Ishikawa (cell line): ENCODE data around the gene MICAL3.

ENCODE experiments used
- CEBPB ChIP-seq: IDR thresholded peaks from 2 replicates; pipeline ENCODE4 v1.6.1; 2012
- CREB1 ChIP-seq: IDR thresholded peaks from 2 replicates; pipeline ENCODE4 v1.6.1; 2012; ENCODE audit warnings: low read depth
- EGR1 ChIP-seq: IDR thresholded peaks from 2 replicates; pipeline ENCODE4 v1.6.1; 2012
- EP300 ChIP-seq: IDR thresholded peaks from 2 replicates; pipeline ENCODE4 v1.6.1; 2012; ENCODE audit warnings: borderline replicate concordance
- FOXM1 ChIP-seq: IDR thresholded peaks from 2 replicates; pipeline ENCODE4 v1.6.1; 2012; ENCODE audit warnings: low read depth, borderline replicate concordance
- NFIC ChIP-seq: IDR thresholded peaks from 2 replicates; pipeline ENCODE4 v1.6.1; 2012
- RAD21 ChIP-seq: IDR thresholded peaks from 2 replicates; pipeline ENCODE4 v1.6.1; 2012; ENCODE audit warnings: low read depth
- TAF1 ChIP-seq: IDR thresholded peaks from 2 replicates; pipeline ENCODE4 v1.6.1; 2012; ENCODE audit warnings: low read depth, mild to moderate bottlenecking
- TCF12 ChIP-seq: IDR thresholded peaks from 2 replicates; pipeline ENCODE4 v1.6.1; 2012; ENCODE audit warnings: low read depth
- TEAD4 ChIP-seq: IDR thresholded peaks from 2 replicates; pipeline ENCODE4 v1.6.1; 2012
- YY1 ChIP-seq: IDR thresholded peaks from 2 replicates; pipeline ENCODE4 v1.6.1; 2012; ENCODE audit warnings: low read depth
- ZBTB7A ChIP-seq: IDR thresholded peaks from 2 replicates; pipeline ENCODE4 v1.6.1; 2012; ENCODE audit warnings: low read depth
- TF ChIP-seq, protein P1 (sequence below): IDR thresholded peaks from 2 replicates; pipeline ENCODE4 v1.6.1; 2012
- TF ChIP-seq, protein P2 (sequence below): IDR thresholded peaks from 2 replicates; pipeline ENCODE4 v1.6.1; 2012
- TF ChIP-seq, protein P3 (sequence below): IDR thresholded peaks from 2 replicates; pipeline ENCODE4 v1.6.1; 2012; ENCODE audit warnings: low read depth, mild to moderate bottlenecking

Gene MICAL3

DNA sequence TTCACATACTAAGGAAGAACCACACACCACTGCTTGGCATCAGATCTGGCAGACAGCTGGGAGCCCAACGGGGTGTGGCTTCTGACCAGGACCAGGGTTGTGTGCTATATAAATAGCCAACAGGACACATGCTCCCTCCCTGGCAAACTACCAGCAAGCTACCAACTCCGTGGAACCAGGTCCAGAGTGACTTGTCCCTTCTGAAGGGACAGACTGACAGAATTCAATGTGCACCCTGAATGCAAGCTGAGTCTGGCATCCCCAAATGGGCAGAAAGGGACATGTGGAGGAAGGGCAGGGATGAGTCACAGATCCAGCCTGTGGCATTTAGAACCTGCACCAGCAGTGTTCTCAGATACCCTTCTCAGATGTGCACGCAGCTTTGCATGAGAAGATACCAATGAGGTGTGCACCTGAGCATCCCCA is 92.9 kb downstream of the MICAL3 start:
- no peak for TF ChIP-seq CEBPB
- TF ChIP-seq TEAD4: no peak
- TF ChIP-seq, protein P1, sequence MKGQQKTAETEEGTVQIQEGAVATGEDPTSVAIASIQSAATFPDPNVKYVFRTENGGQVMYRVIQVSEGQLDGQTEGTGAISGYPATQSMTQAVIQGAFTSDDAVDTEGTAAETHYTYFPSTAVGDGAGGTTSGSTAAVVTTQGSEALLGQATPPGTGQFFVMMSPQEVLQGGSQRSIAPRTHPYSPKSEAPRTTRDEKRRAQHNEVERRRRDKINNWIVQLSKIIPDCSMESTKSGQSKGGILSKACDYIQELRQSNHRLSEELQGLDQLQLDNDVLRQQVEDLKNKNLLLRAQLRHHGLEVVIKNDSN: no peak
- TF ChIP-seq TCF12: no peak
- no peak for TF ChIP-seq YY1
- no peak for TF ChIP-seq EP300
- no peak for TF ChIP-seq NFIC
- TF ChIP-seq, protein P2, sequence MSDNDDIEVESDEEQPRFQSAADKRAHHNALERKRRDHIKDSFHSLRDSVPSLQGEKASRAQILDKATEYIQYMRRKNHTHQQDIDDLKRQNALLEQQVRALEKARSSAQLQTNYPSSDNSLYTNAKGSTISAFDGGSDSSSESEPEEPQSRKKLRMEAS: no peak
- no peak for TF ChIP-seq FOXM1
- TF ChIP-seq RAD21: no peak

DNA sequence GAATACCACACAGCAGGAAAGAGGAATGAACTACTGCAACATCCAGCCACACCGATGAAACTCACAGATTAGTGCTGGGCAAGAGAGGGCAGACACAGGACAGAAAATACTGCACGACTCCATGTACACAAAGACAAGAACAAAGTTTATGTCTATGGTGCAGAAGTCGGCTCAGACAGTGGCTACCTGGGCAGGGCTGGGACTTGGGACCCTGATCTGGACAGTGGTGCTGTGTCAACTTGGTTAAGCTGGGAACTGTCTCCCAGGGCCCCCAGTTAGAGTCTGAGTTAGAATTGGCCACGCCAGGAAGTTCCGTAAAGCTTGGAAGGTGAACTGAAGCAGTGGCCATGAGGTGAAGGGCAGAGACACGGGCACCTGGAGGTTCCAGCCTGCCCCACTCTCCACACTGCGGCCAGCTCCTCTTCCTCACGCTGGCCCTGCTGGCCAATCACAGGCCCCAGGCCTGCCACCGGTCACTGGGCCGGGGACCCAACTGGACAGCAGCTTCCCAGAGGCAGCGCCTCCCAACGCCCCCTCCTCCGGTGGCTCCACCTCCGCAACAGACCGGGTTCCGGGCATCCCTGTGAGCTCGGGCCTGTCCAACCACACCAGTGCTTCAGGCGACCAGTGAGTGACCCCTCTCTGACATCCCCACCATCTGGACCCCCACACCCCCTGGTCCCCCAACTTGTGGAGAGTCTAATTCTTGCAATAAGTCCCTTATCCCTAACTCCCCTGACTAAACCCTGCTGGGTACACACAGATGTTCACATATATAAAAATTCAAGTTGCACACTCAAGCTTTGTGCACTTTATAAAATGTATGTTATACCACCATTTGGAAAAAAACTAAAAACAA is 93.7 kb downstream of the MICAL3 start:
- no peak for TF ChIP-seq CEBPB
- no peak for TF ChIP-seq TCF12
- TF ChIP-seq YY1: no peak
- TF ChIP-seq, protein P3, sequence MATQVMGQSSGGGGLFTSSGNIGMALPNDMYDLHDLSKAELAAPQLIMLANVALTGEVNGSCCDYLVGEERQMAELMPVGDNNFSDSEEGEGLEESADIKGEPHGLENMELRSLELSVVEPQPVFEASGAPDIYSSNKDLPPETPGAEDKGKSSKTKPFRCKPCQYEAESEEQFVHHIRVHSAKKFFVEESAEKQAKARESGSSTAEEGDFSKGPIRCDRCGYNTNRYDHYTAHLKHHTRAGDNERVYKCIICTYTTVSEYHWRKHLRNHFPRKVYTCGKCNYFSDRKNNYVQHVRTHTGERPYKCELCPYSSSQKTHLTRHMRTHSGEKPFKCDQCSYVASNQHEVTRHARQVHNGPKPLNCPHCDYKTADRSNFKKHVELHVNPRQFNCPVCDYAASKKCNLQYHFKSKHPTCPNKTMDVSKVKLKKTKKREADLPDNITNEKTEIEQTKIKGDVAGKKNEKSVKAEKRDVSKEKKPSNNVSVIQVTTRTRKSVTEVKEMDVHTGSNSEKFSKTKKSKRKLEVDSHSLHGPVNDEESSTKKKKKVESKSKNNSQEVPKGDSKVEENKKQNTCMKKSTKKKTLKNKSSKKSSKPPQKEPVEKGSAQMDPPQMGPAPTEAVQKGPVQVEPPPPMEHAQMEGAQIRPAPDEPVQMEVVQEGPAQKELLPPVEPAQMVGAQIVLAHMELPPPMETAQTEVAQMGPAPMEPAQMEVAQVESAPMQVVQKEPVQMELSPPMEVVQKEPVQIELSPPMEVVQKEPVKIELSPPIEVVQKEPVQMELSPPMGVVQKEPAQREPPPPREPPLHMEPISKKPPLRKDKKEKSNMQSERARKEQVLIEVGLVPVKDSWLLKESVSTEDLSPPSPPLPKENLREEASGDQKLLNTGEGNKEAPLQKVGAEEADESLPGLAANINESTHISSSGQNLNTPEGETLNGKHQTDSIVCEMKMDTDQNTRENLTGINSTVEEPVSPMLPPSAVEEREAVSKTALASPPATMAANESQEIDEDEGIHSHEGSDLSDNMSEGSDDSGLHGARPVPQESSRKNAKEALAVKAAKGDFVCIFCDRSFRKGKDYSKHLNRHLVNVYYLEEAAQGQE: no peak
- no peak for TF ChIP-seq TEAD4
- TF ChIP-seq EGR1: no peak
- TF ChIP-seq, protein P2: no peak
- TF ChIP-seq CREB1: no peak
- TF ChIP-seq NFIC: no peak
- no peak for TF ChIP-seq FOXM1

DNA sequence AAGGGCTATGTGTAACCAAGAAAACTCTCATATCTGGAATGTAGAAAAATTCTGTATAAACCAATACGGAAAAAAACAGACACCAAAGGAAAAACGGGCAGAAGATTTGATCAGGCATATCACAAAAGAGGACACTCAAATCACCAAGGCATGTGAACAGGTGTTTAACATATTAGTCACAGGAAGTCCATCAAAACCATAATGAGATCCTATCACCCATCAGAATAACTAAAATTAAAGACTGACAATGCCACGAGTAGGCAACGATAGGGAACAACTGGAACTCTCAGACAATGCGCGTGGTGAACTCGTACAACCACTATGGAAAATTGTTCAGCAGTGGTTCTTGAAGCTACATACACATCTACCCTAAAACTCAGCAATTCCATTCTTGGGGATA is 94.5 kb downstream of the MICAL3 start:
- TF ChIP-seq, protein P3: no peak
- TF ChIP-seq RAD21 (no peak), CEBPB (no peak), NFIC (no peak), TCF12 (no peak), ZBTB7A (no peak)

DNA sequence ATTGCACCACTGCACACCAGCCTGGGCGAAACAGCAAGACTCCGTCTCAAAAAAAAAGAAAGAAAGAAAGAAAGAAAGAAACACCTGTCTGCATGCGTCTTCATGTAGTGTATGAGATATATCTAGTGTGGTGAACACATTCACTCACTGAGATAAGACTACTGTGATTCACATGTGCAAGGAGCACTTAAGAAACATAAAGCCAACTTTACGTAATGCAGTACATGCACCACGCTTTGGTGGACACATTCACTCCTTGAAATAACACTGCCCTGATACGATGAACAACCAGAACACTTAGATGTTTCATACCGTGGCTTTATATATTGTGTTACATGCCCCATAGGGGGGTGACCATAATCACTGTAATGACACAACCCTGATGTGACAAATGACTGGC is 96.0 kb downstream of the MICAL3 start:
- TF ChIP-seq EP300 (no peak), YY1 (no peak), CREB1 (no peak), FOXM1 (no peak), TEAD4 (no peak), ZBTB7A (no peak), TAF1 (no peak), CEBPB (no peak), RAD21 (no peak), TCF12 (no peak), EGR1 (no peak)
- TF ChIP-seq, protein P1: no peak
- TF ChIP-seq, protein P2: no peak

DNA sequence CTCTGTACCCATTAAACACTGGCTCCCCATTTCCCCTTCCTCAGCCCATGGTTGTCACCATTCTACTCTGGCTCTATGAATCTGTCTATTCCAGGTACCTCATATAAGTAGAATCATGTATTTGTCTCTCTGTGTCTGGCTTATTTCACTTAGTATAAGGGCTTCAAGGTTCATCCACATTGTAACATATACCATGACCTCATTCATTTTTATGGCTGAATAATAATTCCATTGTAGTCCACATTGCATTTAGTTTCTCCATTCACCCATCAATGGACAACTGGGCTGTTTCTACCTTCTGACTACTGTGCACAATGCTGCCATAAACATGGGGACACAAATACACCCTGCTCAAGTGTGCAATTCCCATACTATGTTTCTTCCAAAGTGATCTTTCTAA is 97.3 kb downstream of the MICAL3 start:
- TF ChIP-seq, protein P3: no peak
- TF ChIP-seq NFIC (no peak), EP300 (no peak), EGR1 (no peak), FOXM1 (no peak), TCF12 (no peak), TAF1 (no peak), CEBPB (no peak)
- TF ChIP-seq, protein P2: no peak
